ENCODE results near the gene LRFN2. TPM values are rescaled to one million over a fixed set of nuclear protein-coding genes. Genes with fewer than 3 reads are reported as not detected.

LRFN2 gene
- total RNA-seq, 2 experiments from 2014 or later: not detected

DNA sequence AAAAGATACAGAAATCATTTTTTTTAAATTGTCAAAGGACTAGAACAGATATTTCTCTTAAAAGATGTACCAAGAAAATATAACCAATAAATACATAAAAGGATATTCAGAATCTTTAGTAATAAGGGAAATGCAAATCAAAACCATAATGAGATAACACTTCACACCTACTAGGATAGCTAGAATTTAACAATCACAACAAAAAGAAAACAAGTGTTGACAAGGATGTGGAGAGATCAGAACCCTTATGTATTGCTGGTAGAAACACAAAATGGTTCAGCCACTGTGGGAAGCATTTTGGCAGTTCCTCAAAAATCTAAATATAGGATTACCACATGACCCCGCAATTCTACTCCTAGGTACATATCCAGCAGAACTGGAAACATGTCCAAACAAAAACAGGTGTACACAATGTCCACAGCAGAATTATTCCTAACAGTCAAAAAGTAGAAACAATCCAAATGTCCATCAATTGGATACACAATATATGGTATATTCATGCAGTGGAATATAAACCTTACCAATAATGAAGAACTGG lies 211.0 kb downstream of the LRFN2 start:
- intact Hi-C loops (cut with DNase I, micrococcal nuclease): no loop called here
- H3K9me3 Mint-ChIP-seq (ENCODE audit: low read depth): no peaks in the 10 kb centered on the region
- DNase-seq (no peak), ATAC-seq (no peak)
- no peaks in the 10 kb centered on the region for H3K27me3 Mint-ChIP-seq
- H3K27ac Mint-ChIP-seq: no peak overlapping the region
- H3K4me1 Mint-ChIP-seq: peaks cover 8% of the 10 kb centered on the region
- POLR2A ChIA-PET: no interaction called here
- no peaks in the 10 kb centered on the region for H3K36me3 Mint-ChIP-seq (ENCODE audit: low read depth)
- CTCF ChIA-PET: no interaction called here
- no peak overlapping the region for H3K4me3 Mint-ChIP-seq

DNA sequence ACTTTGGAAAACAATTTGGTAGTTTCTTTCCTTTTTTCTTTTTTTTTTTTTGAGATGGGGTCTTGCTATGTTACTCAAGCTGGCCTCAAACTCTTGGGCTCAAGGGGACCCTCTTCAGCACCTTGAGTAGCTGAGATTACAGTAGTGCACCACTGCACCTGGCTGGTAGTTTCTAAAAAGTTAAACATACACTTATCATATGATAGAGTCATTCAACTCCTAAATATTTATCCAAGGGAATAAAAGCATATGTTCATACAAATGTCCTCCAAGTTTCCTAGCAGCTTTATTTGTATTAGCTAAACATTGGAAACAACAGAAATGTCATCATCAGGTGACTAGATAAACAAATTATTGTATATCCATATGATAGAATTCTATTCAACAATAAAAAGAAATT lies 213.9 kb downstream of the LRFN2 start:
- POLR2A ChIA-PET: no interaction called here
- H3K27me3 Mint-ChIP-seq: no peaks in the 10 kb centered on the region
- no peak for DNase-seq
- no peak for ATAC-seq
- H3K4me1 Mint-ChIP-seq: peaks cover 17% of the 10 kb centered on the region
- CTCF ChIA-PET: no interaction called here
- H3K4me3 Mint-ChIP-seq: no peak overlapping the region
- intact Hi-C loops (cut with DNase I, micrococcal nuclease): no loop called here
- no peaks in the 10 kb centered on the region for H3K9me3 Mint-ChIP-seq (ENCODE audit: low read depth)
- no peaks in the 10 kb centered on the region for H3K36me3 Mint-ChIP-seq (ENCODE audit: low read depth)
- no peak overlapping the region for H3K27ac Mint-ChIP-seq

DNA sequence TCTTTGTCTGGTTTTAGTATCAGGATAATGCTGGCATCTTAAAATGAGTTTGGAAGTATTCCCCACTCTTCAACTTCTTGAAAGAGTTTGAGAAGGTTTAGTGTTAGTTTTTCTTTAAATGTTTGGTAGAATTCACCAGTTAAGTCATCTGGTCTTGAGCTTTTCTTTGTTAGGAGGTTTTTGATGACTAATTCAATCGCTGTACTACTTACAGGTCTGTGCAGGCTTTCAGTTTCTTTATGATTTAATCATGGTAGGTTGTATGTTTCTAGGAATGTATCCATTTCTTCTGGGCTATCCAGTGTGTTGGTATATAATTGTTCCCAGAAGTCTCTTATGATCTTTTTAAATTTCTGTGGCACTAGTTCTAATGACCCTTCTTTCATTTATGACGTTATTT lies 215.5 kb downstream of the LRFN2 start:
- Mint-ChIP-seq H3K36me3 (ENCODE audit: low read depth) (no peaks in the 10 kb centered on the region), H3K4me3 (no peak overlapping the region), H3K9me3 (ENCODE audit: low read depth) (peaks cover 2% of the 10 kb centered on the region), H3K27me3 (no peaks in the 10 kb centered on the region), H3K4me1 (peaks cover 17% of the 10 kb centered on the region), H3K27ac (peak overlapping the region; percentile 7)
- peak; percentile 72 for ATAC-seq
- no peak for DNase-seq
- ChIA-PET CTCF (no interaction called here), POLR2A (no interaction called here)
- intact Hi-C loops (cut with DNase I, micrococcal nuclease): no loop called here

DNA sequence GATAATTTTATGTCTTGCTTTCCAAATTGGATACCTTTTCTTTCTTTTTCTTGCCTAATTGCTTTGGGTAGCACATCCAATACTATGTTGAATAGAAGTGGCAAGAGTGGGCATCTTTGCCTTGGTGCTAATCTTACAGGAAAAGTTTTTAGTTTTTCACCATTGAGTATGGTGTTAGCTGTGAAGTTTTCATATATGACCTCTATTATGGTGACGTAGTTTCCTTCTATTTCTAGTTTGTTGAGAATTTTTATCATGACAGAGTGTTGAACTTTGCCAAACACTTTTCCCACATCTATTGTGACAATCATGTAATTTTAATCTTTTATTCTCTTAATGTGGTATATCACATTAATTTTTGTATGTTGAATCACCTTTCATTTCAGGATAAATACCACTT lies 216.1 kb downstream of the LRFN2 start:
- Mint-ChIP-seq H3K36me3 (ENCODE audit: low read depth) (no peaks in the 10 kb centered on the region), H3K9me3 (ENCODE audit: low read depth) (peaks cover 2% of the 10 kb centered on the region), H3K4me3 (no peak overlapping the region), H3K27me3 (no peaks in the 10 kb centered on the region), H3K27ac (no peak overlapping the region), H3K4me1 (peaks cover 17% of the 10 kb centered on the region)
- ATAC-seq (no peak), DNase-seq (no peak)
- intact Hi-C loops (cut with DNase I, micrococcal nuclease): no loop called here
- ChIA-PET POLR2A (no interaction called here), CTCF (no interaction called here)

DNA sequence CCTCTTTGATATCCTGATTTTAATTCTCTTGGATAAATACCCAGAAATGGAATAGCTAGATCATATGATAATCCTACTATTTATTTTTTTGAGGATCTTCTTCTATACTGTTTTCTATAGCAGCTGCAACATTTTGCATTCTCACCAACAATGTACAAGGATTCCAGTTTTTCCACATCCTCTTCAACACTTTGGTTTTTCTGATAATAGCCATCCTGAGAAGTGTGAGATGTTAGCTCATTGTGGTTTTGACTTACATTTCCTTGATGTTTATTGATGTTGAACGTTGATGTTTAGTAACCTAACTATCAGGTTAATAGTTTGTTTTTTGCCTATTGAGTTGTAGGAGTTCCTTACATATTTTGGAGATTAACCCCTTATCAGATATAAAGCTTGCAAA lies 217.3 kb downstream of the LRFN2 start:
- H3K27me3 Mint-ChIP-seq: no peaks in the 10 kb centered on the region
- no peak overlapping the region for H3K4me3 Mint-ChIP-seq

DNA sequence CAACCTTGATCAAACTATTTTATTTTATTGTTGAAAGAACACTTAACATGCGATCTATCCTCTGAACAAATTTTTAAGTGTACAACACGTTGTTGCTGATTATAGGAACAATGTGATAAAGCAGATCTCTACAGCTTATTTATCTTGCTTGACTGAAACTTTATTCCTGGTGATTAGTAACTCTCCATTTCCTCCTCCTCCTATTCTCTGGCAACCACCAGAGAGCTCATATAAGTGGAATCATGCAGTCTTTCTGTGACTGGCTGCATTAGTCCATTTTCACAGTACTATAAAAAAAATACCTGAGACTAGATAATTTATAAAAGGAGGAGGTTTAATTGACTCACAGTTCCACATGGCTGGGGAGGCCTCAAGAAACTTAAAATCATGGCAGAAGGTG lies 218.1 kb downstream of the LRFN2 start:
- Mint-ChIP-seq H3K27ac (no peak overlapping the region), H3K9me3 (ENCODE audit: low read depth) (peaks cover 5% of the 10 kb centered on the region), H3K36me3 (ENCODE audit: low read depth) (no peaks in the 10 kb centered on the region), H3K4me3 (no peak overlapping the region), H3K27me3 (no peaks in the 10 kb centered on the region), H3K4me1 (peaks cover 17% of the 10 kb centered on the region)
- intact Hi-C loops (cut with DNase I, micrococcal nuclease): no loop called here
- CTCF ChIA-PET: interaction anchor here (0.7 kb wide), 1 partner anchor 522 kb away, joined by 3 read pairs; no protein-coding TSS in a partner anchor
- POLR2A ChIA-PET: no interaction called here
- no peak for ATAC-seq
- no peak for DNase-seq

More for the DNA sequence above, 217.3 kb downstream of the LRFN2 start:
- Mint-ChIP-seq H3K27ac (no peak overlapping the region), H3K4me1 (peaks cover 17% of the 10 kb centered on the region), H3K9me3 (ENCODE audit: low read depth) (peaks cover 5% of the 10 kb centered on the region), H3K36me3 (ENCODE audit: low read depth) (no peaks in the 10 kb centered on the region)
- ChIA-PET CTCF (no interaction called here), POLR2A (no interaction called here)
- DNase-seq (no peak), ATAC-seq (no peak)
- intact Hi-C loops (cut with DNase I, micrococcal nuclease): no loop called here

DNA sequence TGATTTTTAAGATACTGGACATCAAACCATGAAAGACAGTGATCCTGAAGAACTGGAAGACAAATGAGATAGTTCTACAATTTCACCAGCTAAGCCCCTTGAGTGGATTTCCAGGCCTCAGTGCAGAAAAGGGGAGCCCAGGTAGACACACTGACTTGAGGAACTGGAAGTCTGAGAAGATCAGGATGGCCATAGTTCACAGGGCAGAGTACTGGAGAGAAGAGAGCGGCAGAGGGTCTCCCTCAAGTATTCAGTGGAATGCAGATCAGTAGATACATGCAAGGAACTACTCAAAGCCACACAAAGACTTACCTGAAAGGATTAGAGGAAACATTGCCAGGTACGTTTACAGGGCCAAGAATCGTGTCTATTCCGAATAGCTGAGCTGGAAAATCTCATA lies 224.3 kb downstream of the LRFN2 start:
- no peak for ATAC-seq
- Mint-ChIP-seq H3K9me3 (ENCODE audit: low read depth) (peaks cover 5% of the 10 kb centered on the region), H3K27ac (no peak overlapping the region), H3K4me1 (no peaks in the 10 kb centered on the region), H3K27me3 (peaks cover 1% of the 10 kb centered on the region), H3K36me3 (ENCODE audit: low read depth) (no peaks in the 10 kb centered on the region), H3K4me3 (no peak overlapping the region)
- ChIA-PET CTCF (interaction anchor here (0.7 kb wide), 1 partner anchor 665 kb away, joined by 3 read pairs; no protein-coding TSS in a partner anchor), POLR2A (no interaction called here)
- no peak for DNase-seq
- intact Hi-C loops (cut with DNase I, micrococcal nuclease): no loop called here

DNA sequence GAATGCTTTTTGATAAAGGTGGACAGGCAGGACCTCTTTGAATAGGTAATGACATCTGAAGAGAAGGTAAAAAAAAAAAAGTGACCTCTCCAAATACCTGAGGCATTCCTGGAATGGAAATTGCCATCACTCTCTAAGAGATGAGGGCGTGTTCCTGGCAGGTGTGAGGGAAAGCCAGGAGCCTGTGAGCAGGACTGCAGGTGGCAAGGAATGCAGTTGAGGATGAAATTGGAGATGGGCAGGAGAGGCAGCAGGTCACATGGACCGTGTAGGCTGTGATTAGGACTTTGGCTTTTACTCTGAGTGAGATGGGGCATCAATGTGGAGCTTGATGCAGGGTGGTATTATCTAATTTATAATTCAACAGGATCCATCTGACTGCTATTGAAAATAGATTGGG lies 227.4 kb downstream of the LRFN2 start:
- DNase-seq: no peak
- no peaks in the 10 kb centered on the region for H3K36me3 Mint-ChIP-seq (ENCODE audit: low read depth)
- H3K9me3 Mint-ChIP-seq (ENCODE audit: low read depth): no peaks in the 10 kb centered on the region
- CTCF ChIA-PET: no interaction called here
- ATAC-seq: no peak
- H3K4me3 Mint-ChIP-seq: no peak overlapping the region
- H3K27me3 Mint-ChIP-seq: peaks cover 1% of the 10 kb centered on the region
- H3K27ac Mint-ChIP-seq: no peak overlapping the region
- POLR2A ChIA-PET: no interaction called here
- H3K4me1 Mint-ChIP-seq: no peaks in the 10 kb centered on the region
- intact Hi-C loops (cut with DNase I, micrococcal nuclease): no loop called here

DNA sequence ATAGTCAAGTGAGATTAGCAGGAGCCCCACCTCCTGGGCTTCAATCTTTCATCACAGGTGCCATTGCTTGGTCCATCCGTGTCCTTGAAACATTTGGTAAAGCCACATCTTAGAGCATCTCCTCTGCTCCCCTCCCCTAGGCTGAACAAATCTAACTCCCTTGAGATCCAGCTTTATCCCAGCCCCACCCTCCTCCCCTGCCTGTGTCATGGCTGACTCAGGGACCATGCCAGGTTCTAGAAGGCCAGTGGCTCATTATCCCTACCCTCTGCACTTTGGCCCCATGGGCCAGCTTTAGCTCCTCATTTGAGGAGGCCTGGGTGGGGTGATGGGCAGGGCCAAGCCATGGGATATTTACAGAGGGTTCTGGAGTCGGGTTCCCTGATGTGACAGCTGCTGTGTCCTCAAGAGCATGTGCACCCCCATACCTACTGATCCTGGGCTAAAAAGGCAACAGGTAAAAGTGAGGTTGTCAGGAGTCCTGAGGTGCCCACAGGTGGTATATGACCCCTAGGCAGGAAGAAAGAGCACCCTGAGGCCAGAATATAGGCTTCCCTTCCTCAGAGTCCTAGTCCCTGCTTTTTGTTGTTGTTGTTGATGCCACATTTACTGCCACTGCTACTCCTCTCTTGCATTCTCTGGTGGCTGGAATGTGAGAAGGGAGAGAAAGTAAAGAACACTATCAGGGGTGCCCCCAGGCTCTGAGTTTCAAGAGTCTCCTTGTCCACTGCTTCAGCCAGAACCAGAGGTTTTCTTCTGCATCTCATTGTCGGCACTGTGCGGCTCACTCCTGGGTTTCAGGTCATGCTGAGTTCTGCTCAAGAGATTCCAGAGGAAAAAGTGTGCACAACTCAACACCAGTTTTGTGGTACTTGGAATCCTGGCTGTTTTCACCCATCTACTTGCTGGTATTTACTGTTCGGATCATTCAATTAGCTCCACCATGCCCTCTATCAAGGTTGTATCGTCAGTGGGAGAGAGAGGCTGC lies 228.4 kb downstream of the LRFN2 start:
- DNase-seq (no peak), ATAC-seq (no peak)
- intact Hi-C loops (cut with DNase I, micrococcal nuclease): no loop called here
- Mint-ChIP-seq H3K9me3 (ENCODE audit: low read depth) (no peaks in the 10 kb centered on the region), H3K27ac (no peak overlapping the region), H3K4me3 (no peak overlapping the region), H3K36me3 (ENCODE audit: low read depth) (no peaks in the 10 kb centered on the region), H3K27me3 (peaks cover 1% of the 10 kb centered on the region), H3K4me1 (no peaks in the 10 kb centered on the region)
- ChIA-PET POLR2A (no interaction called here), CTCF (interaction anchor here (0.6 to 1.2 kb wide), 2 partner anchors 50 to 848 kb away, joined by 3 to 5 read pairs; no protein-coding TSS in a partner anchor)

DNA sequence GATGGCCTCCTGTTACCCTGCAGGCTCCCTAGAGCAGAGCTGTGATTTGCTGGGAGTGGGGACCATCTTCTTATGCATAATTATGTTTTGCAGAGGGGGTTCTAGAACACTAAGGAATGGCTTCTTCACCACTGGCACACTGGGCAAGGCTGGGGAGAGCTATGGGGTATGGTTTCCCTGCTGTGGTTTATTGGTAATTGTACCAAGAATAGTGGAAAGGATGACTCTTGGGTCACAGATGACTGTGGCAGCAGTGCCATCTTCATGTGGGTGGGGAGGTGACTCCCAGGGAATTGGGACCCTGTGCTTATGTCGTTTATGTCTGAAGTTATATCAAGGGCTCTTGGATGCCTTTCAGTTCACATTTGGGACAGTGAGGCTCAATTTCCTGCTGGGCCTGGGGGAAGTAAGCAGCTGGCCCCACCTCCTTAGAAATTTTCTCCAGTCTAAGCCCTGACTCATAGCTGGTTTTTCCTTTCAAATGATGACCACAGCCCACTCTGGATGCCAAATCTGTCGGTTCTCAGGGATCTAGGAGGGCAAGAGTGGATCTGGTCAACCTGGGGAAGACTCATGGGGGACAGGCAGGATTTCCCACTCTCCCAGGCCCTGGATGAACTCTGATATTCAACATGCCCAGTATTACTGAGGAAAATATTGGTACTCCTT lies 230.8 kb downstream of the LRFN2 start:
- Mint-ChIP-seq H3K27ac (no peak overlapping the region), H3K9me3 (ENCODE audit: low read depth) (no peaks in the 10 kb centered on the region), H3K4me3 (no peak overlapping the region), H3K36me3 (ENCODE audit: low read depth) (no peaks in the 10 kb centered on the region), H3K27me3 (peaks cover 1% of the 10 kb centered on the region), H3K4me1 (no peaks in the 10 kb centered on the region)
- ATAC-seq (peak; percentile 44), DNase-seq (peak; percentile 31)
- POLR2A ChIA-PET: no interaction called here
- intact Hi-C loops (cut with DNase I, micrococcal nuclease): no loop called here
- CTCF ChIA-PET: interaction anchor here (0.7 kb wide), 3 partner anchors 18 to 427 kb away, joined by 3 read pairs; no protein-coding TSS in a partner anchor

DNA sequence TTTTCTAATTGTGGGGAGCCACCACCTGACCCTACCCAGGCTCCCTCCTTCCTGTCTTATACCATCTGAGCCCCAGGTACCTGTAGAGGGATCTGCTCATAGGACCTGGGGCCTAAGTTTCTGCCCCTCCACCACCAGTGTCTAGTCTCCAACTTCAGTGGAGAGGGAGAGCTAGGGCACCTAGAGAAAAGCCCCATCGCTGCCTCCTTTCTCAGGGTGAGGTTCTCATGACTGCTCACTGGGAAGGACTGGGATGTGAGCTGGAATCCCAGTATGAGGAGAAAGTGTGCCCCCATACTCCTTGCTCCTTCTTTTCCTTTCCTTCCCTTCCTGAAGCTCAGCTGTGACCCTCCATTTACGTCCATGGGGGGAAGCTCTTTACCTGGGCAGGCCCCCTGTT lies 231.6 kb downstream of the LRFN2 start:
- ATAC-seq: no peak
- H3K4me1 Mint-ChIP-seq: no peaks in the 10 kb centered on the region
- no peaks in the 10 kb centered on the region for H3K27me3 Mint-ChIP-seq
- no peaks in the 10 kb centered on the region for H3K9me3 Mint-ChIP-seq (ENCODE audit: low read depth)
- no peak for DNase-seq
- no peaks in the 10 kb centered on the region for H3K36me3 Mint-ChIP-seq (ENCODE audit: low read depth)
- no peak overlapping the region for H3K27ac Mint-ChIP-seq
- CTCF ChIA-PET: interaction anchor here (0.7 kb wide), 2 partner anchors 17 to 184 kb away, joined by 3 read pairs; no protein-coding TSS in a partner anchor
- H3K4me3 Mint-ChIP-seq: no peak overlapping the region
- POLR2A ChIA-PET: no interaction called here
- intact Hi-C loops (cut with DNase I, micrococcal nuclease): no loop called here

DNA sequence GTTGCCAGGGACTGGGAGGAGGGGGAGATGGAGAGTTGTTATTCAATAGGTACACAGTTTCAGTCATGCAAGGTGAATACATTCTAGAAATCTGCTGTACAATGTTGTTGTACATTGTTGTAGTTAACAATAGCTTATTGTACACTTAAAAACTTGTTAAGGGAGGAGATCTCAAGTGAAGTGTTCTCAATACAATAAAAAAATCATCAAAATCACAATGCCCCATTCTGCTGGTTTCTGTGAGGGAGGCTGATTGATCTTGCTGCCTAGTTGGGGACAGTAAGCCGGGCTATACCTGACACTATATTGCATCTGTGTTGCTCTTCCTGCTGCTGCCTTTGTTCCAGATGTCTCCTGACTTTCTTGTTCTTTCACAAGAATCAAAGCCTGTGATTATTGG lies 232.1 kb downstream of the LRFN2 start:
- POLR2A ChIA-PET: no interaction called here
- Mint-ChIP-seq H3K27ac (no peak overlapping the region), H3K4me3 (no peak overlapping the region), H3K36me3 (ENCODE audit: low read depth) (no peaks in the 10 kb centered on the region), H3K4me1 (no peaks in the 10 kb centered on the region), H3K9me3 (ENCODE audit: low read depth) (no peaks in the 10 kb centered on the region), H3K27me3 (no peaks in the 10 kb centered on the region)
- intact Hi-C loops (cut with DNase I, micrococcal nuclease): no loop called here
- DNase-seq (no peak), ATAC-seq (no peak)
- CTCF ChIA-PET: no interaction called here
